Measurements from ENCODE around the gene RAF1. TPM values are rescaled to one million over a fixed set of nuclear protein-coding genes. Genes with fewer than 3 reads are reported as not detected.

RAF1 gene
- total and polyA plus RNA-seq, 2 experiments from 2014 or later: 39.5 to 123 TPM

GRCh38 chr3:12630292-12630691 is 33.6 kb downstream of the RAF1 start:
- Histone ChIP-seq H3K4me1 (ENCODE audit: insufficient read depth) (no peaks in the 10 kb centered on the region; the same call in 1 of the 2 replicates), H2AFZ (no peak overlapping the region), H3K79me2 (replicated peaks; ENCODE audit: insufficient read depth) (peaks cover 100% of the 10 kb centered on the region), H3K36me3 (ENCODE audit: insufficient read depth) (no peaks in the 10 kb centered on the region), H3K27ac (ENCODE audit: low read depth) (peak overlapping the region; percentile 83), H3K4me3 (no peak overlapping the region), H3F3A (replicated peaks; ENCODE audit: low read depth) (no peaks in the 10 kb centered on the region), H3K9me2 (ENCODE audit: insufficient read depth) (no peaks in the 10 kb centered on the region), H3K27me3 (ENCODE audit: insufficient read depth) (no peaks in the 10 kb centered on the region), H3K4me2 (no peak overlapping the region), H4K20me1 (replicated peaks; ENCODE audit: insufficient read depth) (peaks cover 63% of the 10 kb centered on the region)
- peak; percentile 10 for DNase-seq (ENCODE audit: low spot score)
- peaks cover 8% of the 10 kb centered on the region for H3K27me3 Mint-ChIP-seq (ENCODE audit: insufficient read depth, low read depth, poor library complexity)
- H3K4me1 Mint-ChIP-seq: peaks cover 14% of the 10 kb centered on the region
- ATAC-seq: 0 out of 3 replicates have a peak, but pooled peaks have one; percentile 18
- H3K36me3 Mint-ChIP-seq (ENCODE audit: low read depth): no peaks in the 10 kb centered on the region
- TF ChIP-seq ZNF462 (CRISPR knock-in tag; IDR thresholded peaks at IDR 0.05) (no peak), STAT1 (IDR thresholded peaks at IDR 0.05; ENCODE audit: unreplicated experiment) (no peak), JUNB (IDR thresholded peaks at IDR 0.05; ENCODE audit: unreplicated experiment) (no peak), EZH2 (IDR thresholded peaks at IDR 0.05; ENCODE audit: low read depth, unreplicated experiment) (no peak), ETS1 (IDR thresholded peaks at IDR 0.05) (no peak), CTCF (conservative IDR thresholded peaks at IDR 0.05; ENCODE audit: low read depth in 2 of 2) (no peak), REST (IDR thresholded peaks at IDR 0.05; ENCODE audit: unreplicated experiment) (no peak), EZH2phosphoT487 (IDR thresholded peaks at IDR 0.05; ENCODE audit: unreplicated experiment) (no peak), ZNF114 (CRISPR knock-in tag; IDR thresholded peaks at IDR 0.05) (no peak), NANOG (IDR thresholded peaks at IDR 0.05; ENCODE audit: borderline replicate concordance) (no peak), POLR2AphosphoS5 (IDR thresholded peaks at IDR 0.05; ENCODE audit: low read depth) (no peak), ZNF331 (CRISPR knock-in tag; IDR thresholded peaks at IDR 0.05; ENCODE audit: low read depth) (no peak), CREB1 (CRISPR knock-in tag; IDR thresholded peaks at IDR 0.05; ENCODE audit: low read depth) (no peak)
- no peak overlapping the region for H3K4me3 Mint-ChIP-seq
- peak overlapping the region; percentile 63 for H3K27ac Mint-ChIP-seq
- no peaks in the 10 kb centered on the region for H3K9me3 Mint-ChIP-seq
